ENCODE results near the gene LGALS7.
"Not testable (repeated sequence)": the region's sequence is repeated elsewhere in the genome, so short reads cannot be mapped to it uniquely, and the experiment has no call there.

LGALS7 gene

DNA sequence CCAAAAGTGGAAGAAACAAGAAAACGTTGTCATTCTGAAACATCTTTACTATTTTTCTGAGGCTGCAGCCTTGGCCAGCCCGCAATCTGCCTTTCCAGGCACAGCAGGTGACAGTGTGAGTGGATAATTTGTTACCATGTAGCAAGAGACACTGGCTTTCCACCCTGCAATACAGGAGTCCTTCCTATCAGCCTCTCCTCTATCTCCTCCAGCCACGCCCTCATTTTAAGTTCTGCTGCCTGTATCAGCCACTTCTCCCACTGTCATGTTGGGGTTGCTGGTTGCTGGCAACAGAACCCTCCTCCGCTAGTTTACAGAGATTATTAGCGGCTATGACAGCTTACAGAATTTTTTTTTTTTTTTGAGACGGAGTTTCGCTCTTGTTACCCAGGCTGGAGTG, 7.7 kb upstream of the LGALS7 start:
- TF ChIP-seq TAF1 (IDR thresholded peaks at IDR 0.05; ENCODE audit: borderline replicate concordance, low read depth, low read length) (no peak), POLR2A (IDR thresholded peaks at IDR 0.05; ENCODE audit: low read depth, low read length) (no peak), POLR2AphosphoS5 (IDR thresholded peaks at IDR 0.05; ENCODE audit: low read depth, low read length) (no peak)
- FAIRE-seq (no peak), DNase-seq (ENCODE audit: insufficient read length) (no peak)

DNA sequence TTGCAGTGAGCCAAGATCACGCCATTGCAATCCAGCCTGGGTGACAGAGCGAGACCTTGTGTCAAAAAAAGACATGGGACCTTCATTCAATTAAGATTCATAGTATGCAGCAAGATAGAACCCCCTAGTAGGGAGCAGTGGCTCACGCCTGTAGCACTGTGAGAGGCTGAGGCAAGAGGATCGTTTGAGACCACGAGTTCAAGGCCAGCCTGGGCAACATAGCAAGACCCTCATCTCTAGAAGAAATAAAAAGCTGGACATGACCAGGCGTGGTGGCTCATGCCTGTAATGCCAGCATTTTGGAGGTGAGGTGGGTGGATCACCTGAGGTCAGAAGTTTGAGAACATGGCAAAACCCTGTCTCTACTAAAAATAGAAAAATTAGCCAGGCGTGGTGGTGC, 7.1 kb upstream of the LGALS7 start:
- no peak for TF ChIP-seq POLR2AphosphoS5 (IDR thresholded peaks at IDR 0.05; ENCODE audit: low read depth, low read length)
- no peak for TF ChIP-seq TAF1 (IDR thresholded peaks at IDR 0.05; ENCODE audit: borderline replicate concordance, low read depth, low read length)
- TF ChIP-seq POLR2A (IDR thresholded peaks at IDR 0.05; ENCODE audit: low read depth, low read length), result no peak
- DNase-seq (ENCODE audit: insufficient read length), result no peak
- no peak for FAIRE-seq

DNA sequence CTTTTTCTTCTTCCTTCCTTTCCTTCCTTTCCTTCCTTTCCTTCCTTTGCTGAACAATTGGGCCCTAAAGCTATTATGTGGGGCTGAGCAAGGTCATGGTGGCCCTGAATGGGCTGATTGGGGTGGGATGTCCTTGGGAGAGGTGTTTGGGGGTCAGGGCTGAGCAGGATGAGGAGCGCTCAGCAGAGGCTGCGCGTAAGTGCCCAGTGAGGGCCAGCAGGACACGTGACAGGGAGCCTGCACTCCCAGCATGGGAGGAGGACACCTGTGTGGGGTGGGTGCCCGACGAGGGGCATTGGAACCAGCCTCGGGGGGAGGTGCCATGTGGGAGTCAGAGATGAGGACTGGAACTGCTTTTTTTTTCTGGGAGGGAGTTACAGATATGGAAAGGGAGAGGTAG, 5.4 kb upstream of the LGALS7 start:
- TF ChIP-seq POLR2AphosphoS5 (IDR thresholded peaks at IDR 0.05; ENCODE audit: low read depth, low read length) (no peak), TAF1 (IDR thresholded peaks at IDR 0.05; ENCODE audit: borderline replicate concordance, low read depth, low read length) (no peak), POLR2A (IDR thresholded peaks at IDR 0.05; ENCODE audit: low read depth, low read length) (no peak)
- no peak for FAIRE-seq
- DNase-seq (ENCODE audit: insufficient read length), result no peak

DNA sequence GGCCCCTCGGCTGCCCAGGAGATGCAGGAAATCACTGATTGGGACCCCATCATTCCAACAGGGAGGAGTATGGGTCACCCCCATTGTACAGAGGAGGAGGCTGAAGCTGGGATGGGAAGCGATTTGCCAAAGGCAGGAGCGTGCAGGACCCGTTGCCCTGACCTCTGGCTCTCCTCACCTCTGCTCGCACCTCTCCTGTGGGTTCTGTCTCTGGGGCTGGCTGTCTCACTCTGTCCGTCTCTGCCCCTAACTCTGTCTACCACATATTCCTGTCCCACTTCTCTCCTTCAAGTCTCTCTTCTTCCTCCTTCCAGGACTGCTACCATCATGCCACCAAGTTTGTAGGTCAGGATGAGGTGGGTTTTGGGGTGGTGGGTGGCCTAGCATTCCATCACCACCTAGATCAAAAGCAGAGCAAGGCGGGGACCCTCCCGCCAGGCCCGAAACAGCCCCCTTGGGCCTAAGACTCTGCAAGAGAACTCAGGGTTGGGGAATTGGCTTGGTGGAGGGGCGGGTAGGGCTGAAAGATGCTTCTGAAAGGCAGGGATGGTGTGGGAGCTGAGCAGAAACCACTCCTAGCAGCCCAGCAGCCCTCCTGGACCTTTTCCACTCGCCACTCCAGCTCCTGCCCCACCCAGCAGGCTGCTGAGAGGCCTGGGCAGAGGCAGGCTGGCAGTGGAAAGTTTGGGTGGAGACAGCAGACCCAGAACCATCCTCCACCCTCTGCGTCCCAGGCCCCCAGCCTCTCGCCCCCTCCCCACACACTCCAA, 1.0 kb upstream of the LGALS7 start:
- TF ChIP-seq POLR2A (IDR thresholded peaks at IDR 0.05; ENCODE audit: low read depth, low read length), result no peak
- FAIRE-seq, result no peak
- no peak for DNase-seq (ENCODE audit: insufficient read length)

DNA sequence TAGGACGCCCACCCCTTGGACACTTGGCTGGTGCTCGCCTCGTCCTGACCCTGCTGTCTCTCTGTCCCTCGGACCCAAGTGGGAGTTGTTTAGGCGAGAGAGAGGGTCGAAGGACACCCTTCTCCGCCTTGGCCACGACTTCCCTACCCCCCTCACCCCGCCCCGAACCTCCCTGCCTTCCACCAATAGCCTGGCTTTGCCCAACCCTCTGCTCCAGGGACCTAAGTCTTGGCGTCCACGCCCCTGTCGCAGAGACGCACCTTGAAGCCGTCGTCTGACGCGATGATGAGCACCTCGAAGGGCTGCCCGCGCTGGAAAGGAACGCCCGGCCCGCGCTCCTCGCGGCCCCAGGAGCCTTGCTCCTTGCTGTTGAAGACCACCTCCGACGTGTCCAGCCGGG, 1.7 kb downstream of the LGALS7 start:
- not testable (repeated sequence) for FAIRE-seq; DNase-seq (ENCODE audit: insufficient read length)

DNA sequence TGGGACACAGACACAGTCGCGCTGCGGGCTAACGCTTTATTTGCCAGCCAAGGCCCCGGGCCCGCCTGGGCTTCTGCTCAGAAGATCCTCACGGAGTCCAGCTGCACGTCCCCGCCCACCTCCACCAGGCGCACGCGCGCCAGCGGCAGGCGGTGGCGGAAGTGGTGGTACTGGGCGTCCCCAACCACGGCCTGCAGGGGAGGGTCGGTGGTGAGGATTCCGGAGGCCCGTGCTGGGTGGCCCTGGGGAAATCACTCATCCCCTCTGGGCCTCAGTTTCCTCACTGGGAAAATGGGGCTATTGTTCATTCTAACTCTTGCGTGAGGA, 2.4 kb downstream of the LGALS7 start:
- peak; percentile 98 for FAIRE-seq
- DNase-seq (ENCODE audit: insufficient read length), result not testable (repeated sequence)

DNA sequence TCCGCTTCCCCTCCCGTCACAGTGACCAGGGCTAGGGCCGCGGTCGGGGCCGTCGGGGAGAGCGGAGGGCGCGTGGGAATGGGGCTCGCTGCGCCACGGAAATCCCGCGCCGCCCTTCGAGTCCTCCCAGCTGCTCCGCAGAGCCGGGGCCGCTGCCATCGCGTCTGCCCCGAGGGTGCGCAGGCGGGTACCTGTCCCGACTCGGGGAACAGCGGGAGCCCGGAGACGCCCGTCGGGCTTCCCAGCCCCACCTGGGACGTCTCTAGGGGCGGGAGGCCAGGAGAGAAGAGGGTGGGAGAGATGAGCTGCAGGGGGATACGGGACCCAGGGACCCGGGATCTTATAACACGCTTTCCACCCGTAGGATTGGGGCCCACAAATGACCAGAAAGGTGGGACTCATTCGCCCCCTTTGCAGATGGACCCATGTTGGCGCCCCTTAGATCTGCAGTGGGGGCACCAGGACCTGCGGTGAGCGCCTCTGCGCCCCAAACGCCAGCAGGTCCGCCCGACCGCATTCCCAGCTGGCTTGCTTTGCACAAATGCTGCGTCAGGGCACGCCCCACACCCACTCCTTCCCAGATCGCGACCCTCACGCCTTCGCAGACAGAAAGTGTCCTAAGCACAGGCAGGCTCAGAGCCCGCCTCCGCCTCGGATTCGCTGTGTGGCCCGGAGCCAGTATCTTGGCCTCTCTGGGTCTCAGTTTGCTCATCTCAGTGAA, 2.9 kb downstream of the LGALS7 start:
- FAIRE-seq; DNase-seq (ENCODE audit: insufficient read length): not testable (repeated sequence)

DNA sequence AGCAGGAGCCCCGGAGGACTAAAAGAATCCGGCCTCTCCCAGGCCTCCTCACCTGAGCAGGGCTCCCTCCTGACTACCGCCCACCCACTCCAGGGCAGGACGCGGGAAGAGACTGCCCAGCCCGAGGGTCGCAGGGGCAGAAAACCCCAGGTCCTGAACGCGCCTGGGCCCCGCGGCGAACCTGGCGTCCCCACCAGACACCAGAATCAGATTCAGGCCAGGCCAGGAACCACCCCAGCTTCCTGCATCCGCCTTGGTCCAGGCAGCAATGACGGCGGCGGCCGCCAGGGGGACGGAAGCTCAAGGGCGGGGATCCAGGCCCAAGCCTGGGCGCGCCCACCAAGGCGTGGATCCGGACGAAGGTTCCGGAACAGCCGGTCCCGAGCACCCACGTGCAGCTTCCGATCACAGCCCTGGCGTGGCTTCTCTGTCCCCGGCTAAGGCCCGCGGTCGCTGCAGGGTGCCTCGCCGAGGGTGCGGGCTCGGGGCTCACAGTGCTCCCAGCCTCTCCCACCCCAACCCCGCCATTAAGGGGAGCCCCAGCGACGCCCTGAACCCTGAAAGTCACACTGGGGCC, 3.6 kb downstream of the LGALS7 start:
- FAIRE-seq (no peak), DNase-seq (ENCODE audit: insufficient read length) (peak; percentile 82)
- TF ChIP-seq POLR2A (IDR thresholded peaks at IDR 0.05; ENCODE audit: low read depth, low read length), result no peak

DNA sequence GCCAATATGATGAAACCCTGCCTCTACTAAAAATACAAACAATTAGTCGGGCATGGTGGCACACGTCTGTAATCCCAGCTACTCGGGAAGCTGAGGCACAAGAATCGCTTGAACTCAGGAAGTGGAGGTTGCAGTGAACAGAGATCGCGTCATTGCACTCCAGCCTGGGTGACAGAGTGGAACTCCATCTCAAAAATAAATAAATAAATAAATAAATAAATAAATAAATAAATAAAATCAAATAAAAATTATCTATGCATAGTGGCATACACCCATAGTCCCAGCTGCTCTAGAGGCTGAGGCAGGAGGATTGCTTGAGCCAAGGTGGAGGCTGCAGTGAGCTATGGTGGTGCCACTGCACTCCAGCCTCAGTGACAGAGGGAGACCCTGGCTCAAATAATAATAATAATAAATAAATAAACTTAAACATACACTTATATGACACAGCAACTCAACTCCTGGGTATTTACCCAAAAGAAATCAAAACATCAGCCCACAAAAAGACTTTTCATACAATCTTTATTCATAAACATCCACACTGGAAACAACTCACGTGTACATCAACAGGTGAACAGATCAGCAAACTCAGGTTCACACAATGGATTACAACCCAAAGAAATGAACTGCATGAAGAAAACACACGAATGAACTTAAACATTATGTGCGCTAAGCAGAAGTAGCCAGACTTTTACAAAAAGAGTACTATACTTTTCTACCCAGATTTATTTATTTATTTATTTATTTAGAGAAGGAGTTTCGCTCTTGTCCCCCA, 6.9 kb downstream of the LGALS7 start:
- DNase-seq (ENCODE audit: insufficient read length) (no peak), FAIRE-seq (no peak)
- TF ChIP-seq POLR2A (IDR thresholded peaks at IDR 0.05; ENCODE audit: low read depth, low read length) (no peak), POLR2AphosphoS5 (IDR thresholded peaks at IDR 0.05; ENCODE audit: low read depth, low read length) (no peak), TAF1 (IDR thresholded peaks at IDR 0.05; ENCODE audit: borderline replicate concordance, low read depth, low read length) (no peak)

DNA sequence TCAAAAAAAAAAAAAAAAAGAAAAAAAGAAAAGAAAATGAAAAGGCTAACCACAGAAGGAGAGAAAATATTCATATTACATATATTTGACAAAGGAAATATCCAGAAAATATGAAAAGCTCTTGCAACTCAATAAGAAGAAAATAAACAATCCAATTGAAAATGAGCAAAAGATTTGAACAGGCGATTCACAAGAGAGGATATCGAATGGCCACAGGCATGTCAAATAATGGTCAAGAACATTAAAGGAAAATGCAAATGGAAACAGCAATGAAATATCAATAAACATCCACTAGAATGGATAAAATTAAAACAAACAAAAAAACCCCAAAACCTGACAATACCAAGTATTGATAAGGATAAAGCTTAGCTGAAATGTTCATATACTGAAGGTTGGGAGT, 8.1 kb downstream of the LGALS7 start:
- no peak for TF ChIP-seq POLR2AphosphoS5 (IDR thresholded peaks at IDR 0.05; ENCODE audit: low read depth, low read length)
- TF ChIP-seq POLR2A (IDR thresholded peaks at IDR 0.05; ENCODE audit: low read depth, low read length), result no peak
- TF ChIP-seq TAF1 (IDR thresholded peaks at IDR 0.05; ENCODE audit: borderline replicate concordance, low read depth, low read length), result no peak
- DNase-seq (ENCODE audit: insufficient read length) (no peak), FAIRE-seq (no peak)

DNA sequence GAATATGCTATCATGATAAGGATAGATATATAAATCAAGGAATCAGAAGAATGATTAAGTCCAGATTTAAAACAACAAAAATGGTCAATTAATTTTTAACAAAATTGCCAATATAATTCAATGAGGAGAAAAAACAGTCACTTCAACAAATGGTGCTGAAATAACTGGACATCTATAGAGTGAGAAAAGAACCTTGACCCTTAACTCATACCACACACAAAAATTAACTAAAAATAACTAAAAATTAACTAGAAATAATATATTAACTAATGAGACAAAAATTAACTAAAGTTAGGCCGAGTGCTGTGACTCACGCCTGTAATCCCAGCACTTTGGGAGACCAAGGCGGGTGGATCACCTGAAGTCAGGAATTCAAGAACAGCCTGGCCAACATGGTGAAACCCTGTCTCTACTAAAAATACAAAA, 9.5 kb downstream of the LGALS7 start:
- FAIRE-seq, result no peak
- TF ChIP-seq POLR2AphosphoS5 (IDR thresholded peaks at IDR 0.05; ENCODE audit: low read depth, low read length), result no peak
- no peak for TF ChIP-seq TAF1 (IDR thresholded peaks at IDR 0.05; ENCODE audit: borderline replicate concordance, low read depth, low read length)
- no peak for TF ChIP-seq POLR2A (IDR thresholded peaks at IDR 0.05; ENCODE audit: low read depth, low read length)
- DNase-seq (ENCODE audit: insufficient read length), result no peak

DNA sequence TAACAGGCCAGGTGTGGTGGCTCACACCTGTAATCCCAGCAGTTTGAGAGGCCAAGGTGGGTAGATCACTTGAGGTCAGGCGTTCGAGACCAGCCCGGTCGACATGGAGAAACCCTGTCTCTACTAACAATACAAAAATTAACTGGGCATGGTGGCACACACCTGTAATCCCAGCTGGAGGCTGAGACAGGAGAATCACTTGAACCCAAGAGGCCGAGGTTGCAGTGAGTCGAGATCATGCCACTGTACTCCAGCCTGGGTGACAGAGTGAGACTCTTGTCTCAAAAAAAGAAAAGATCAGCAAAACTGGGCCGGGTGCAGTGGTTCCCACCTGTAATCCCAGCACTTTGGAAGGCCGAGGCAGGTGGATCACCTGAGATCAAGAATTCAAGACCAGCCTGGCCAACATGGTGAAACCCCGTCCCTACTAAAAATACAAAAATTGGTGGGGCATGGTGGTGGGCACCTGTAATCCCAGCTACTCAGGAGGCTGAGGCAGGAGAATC, 11.4 kb downstream of the LGALS7 start:
- not testable (repeated sequence) for DNase-seq (ENCODE audit: insufficient read length); FAIRE-seq

DNA sequence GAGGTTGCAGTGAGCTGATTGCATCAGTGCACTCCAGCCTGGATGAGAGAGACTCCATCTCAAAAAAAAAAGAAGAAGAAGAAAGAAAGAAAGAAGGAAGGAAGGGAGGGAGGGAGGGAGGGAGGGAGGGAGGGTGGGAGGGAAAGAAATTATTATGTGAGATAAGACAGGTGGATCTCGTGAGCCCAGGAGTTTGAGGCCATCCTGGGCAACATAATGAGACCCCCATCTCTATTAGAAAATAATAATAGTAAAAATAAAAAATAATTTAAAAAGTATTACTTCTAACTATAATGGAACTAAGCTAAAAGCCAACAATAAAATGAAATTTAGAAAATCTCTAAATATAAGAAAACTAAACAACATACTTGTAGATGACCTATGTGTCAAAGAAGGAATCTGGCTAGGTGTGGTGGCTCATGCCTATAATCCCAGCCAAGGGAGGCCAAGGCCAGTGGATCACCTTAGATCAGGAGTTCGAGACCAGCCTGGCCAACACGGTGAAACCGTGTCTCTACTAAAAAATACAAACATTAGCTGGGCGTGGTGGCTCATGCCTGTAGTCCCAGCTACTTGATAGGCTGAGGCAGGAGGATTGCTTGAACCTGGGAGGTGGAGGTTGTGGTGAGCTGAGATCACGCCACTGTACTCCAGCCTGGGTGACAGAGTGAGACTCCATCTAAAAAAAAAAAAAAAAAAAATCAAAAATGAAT, 12.4 kb downstream of the LGALS7 start:
- not testable (repeated sequence) for DNase-seq (ENCODE audit: insufficient read length); FAIRE-seq
